B cell (primary cell): ENCODE measurements around the gene WWC1.
A peak's percentile ranks its signal among the peaks of the same experiment; 100 is the strongest.

Experiments
- CTCF ChIP-seq: fragments of 200-600 bp; IDR thresholded peaks from one replicate; pipeline ENCODE4 v1.8.0; 2022; ENCODE audit warnings: antibody characterized with exemption, mild to moderate bottlenecking
- EZH2 ChIP-seq: IDR thresholded peaks from 2 replicates; pipeline ENCODE4 v1.6.1; 2012; ENCODE audit warnings: borderline replicate concordance, low read depth, mild to moderate bottlenecking, moderate library complexity, low read length; ENCODE audit not compliant: insufficient read depth, poor library complexity, severe bottlenecking

- TF ChIP-seq CTCF (peak; percentile 78), EZH2 (no peak)
These were observed 22.2 kb upstream of the WWC1 start for GRCh38 chr5:168268949-168269936.
